Measurements from ENCODE around the gene NSF. TPM values are rescaled to one million over a fixed set of nuclear protein-coding genes. Genes with fewer than 3 reads are reported as not detected.
"Not testable (repeated sequence)": the region's sequence is repeated elsewhere in the genome, so short reads cannot be mapped to it uniquely, and the experiment has no call there.

NSF gene
- total RNA-seq, 2 experiments from 2014 or later, result 41.4 to 46.2 TPM

DNA sequence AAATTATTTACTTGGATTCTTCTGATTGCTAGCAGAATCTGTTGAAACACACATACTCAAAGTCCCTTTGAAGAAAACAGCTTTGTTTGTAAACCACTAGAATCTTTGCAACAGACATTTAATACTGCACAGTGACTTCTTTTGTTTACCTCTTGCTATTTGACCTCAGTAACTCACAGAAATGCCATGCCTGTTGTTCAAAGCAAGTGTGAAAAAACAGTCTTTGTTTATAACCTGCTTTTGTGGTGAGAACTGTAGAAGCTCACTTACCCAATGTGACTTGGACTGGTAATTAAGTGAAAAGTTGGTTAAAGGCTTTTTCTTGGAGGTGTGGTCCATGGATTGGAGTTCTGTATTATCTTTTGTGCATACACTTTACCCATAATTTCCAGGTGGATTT lies 44.4 kb downstream of the NSF start:
- POLR2A ChIA-PET; CTCF ChIA-PET; intact Hi-C loops (cut with micrococcal nuclease); H3K27me3 Mint-ChIP-seq; H3K27ac Mint-ChIP-seq; ATAC-seq; H3K9me3 Mint-ChIP-seq; H3K4me3 Mint-ChIP-seq; DNase-seq; H3K36me3 Mint-ChIP-seq (ENCODE audit: low read depth); H3K4me1 Mint-ChIP-seq (ENCODE audit: low read depth): not testable (repeated sequence)

- H3K27me3 Mint-ChIP-seq, ATAC-seq: not testable (repeated sequence)
Measured at GRCh38 chr17:46641861-46642656, 51.6 kb downstream of the NSF start.

GRCh38 chr17:46647251-46647650 lies 56.8 kb downstream of the NSF start:
- DNase-seq; H3K27me3 Mint-ChIP-seq; H3K4me1 Mint-ChIP-seq (ENCODE audit: low read depth); CTCF ChIA-PET; H3K9me3 Mint-ChIP-seq; H3K36me3 Mint-ChIP-seq (ENCODE audit: low read depth); H3K4me3 Mint-ChIP-seq; POLR2A ChIA-PET; H3K27ac Mint-ChIP-seq; ATAC-seq; intact Hi-C loops (cut with micrococcal nuclease): not testable (repeated sequence)

More at GRCh38 chr17:46641861-46642656, 51.6 kb downstream of the NSF start:
- H3K4me1 Mint-ChIP-seq (ENCODE audit: low read depth); DNase-seq; H3K36me3 Mint-ChIP-seq (ENCODE audit: low read depth); POLR2A ChIA-PET; H3K27ac Mint-ChIP-seq; H3K9me3 Mint-ChIP-seq; CTCF ChIA-PET; H3K4me3 Mint-ChIP-seq; intact Hi-C loops (cut with micrococcal nuclease): not testable (repeated sequence)

DNA sequence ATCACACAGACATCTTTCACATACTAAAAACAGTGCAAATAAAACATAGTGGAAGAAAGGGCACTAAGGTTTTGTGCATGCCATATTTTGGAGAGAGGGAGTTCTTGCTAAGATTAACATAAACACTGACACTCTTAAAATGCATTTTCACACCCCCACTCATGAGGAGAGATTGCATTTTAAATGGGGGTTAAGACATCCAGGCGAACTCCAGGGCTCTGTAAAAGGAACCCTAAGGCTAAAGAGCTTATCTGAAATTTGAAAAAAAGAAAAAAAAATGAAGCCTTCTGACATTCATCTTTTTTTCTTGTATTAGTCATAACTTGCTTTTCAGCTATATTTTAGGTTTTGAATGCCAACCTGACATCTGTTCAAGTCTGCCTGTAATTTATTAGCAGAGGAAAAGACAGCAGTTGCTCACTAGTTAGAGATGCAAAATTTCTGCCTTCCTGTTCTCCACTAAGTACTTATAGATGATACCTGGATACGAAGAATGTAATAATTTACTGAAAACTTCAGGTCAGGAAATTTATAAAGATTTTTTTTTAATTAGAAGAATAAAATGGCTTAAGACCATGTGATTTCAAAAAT lies 57.3 kb downstream of the NSF start:
- H3K9me3 Mint-ChIP-seq; H3K27ac Mint-ChIP-seq; H3K4me3 Mint-ChIP-seq; POLR2A ChIA-PET; ATAC-seq; DNase-seq; H3K4me1 Mint-ChIP-seq (ENCODE audit: low read depth); H3K36me3 Mint-ChIP-seq (ENCODE audit: low read depth); intact Hi-C loops (cut with micrococcal nuclease); CTCF ChIA-PET; H3K27me3 Mint-ChIP-seq: not testable (repeated sequence)

- H3K27ac Mint-ChIP-seq; H3K27me3 Mint-ChIP-seq; H3K4me1 Mint-ChIP-seq (ENCODE audit: low read depth); DNase-seq; ATAC-seq; H3K4me3 Mint-ChIP-seq; H3K9me3 Mint-ChIP-seq; H3K36me3 Mint-ChIP-seq (ENCODE audit: low read depth); POLR2A ChIA-PET; intact Hi-C loops (cut with micrococcal nuclease); CTCF ChIA-PET: not testable (repeated sequence)
Measured at GRCh38 chr17:46649246-46649645, 58.8 kb downstream of the NSF start.

DNA sequence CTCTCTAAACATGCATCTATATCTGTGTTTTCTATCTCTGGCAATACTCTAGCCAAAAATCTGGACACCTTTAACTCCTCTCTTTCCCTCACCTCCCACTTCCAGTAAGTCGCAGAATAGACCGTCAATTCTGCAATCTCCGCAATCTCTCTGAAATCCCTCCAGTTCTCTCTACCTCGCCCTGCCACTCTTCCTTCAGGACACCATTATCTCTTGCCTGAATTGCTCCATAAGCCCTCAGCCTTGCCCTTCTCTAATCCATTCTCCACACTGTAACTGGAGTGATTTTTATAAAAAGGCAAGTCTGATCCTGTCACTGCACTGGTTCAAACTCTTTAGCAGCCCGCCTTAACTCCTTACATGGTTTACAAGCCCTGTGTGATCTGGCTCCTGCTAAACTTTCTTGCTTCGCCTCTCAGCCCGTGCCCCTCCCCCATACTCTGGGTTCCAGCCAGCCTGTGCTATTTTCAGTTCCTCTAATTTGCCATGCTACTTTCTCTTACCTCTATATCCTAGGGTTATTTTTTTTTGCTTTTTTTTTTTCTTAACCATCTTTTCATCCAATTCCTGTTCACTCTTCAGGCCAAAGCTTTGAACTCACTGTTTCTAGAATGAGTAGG lies 61.7 kb downstream of the NSF start:
- intact Hi-C loops (cut with micrococcal nuclease); DNase-seq; POLR2A ChIA-PET; CTCF ChIA-PET; ATAC-seq; H3K4me3 Mint-ChIP-seq; H3K4me1 Mint-ChIP-seq (ENCODE audit: low read depth); H3K9me3 Mint-ChIP-seq; H3K27ac Mint-ChIP-seq; H3K36me3 Mint-ChIP-seq (ENCODE audit: low read depth); H3K27me3 Mint-ChIP-seq: not testable (repeated sequence)

- DNase-seq, result not testable (repeated sequence)
Measured at GRCh38 chr17:46658235-46658634, 67.8 kb downstream of the NSF start.

DNA sequence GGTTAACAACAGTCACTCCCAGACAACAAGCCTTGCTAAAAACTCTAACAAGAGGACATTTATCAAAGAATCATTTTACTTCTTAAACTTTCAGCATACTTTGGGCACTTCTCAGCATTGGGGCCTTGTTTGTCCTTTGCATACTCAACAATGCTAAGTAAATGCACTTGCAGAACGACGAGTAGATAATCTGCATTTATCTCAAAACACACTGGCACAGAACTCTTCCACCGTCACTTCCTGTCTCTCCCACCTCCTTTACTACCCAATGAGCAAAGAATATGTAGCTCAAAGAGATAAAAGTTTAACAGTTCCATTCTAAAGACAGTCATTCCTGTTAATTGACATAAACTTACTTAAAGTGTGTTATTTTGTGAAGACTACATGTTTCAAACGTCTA lies 69.2 kb downstream of the NSF start:
- H3K4me1 Mint-ChIP-seq (ENCODE audit: low read depth); ATAC-seq; POLR2A ChIA-PET; H3K4me3 Mint-ChIP-seq; H3K9me3 Mint-ChIP-seq; DNase-seq; intact Hi-C loops (cut with micrococcal nuclease); H3K27ac Mint-ChIP-seq; CTCF ChIA-PET; H3K27me3 Mint-ChIP-seq; H3K36me3 Mint-ChIP-seq (ENCODE audit: low read depth): not testable (repeated sequence)

More at GRCh38 chr17:46658235-46658634, 67.8 kb downstream of the NSF start:
- H3K4me3 Mint-ChIP-seq; POLR2A ChIA-PET; H3K27me3 Mint-ChIP-seq; H3K9me3 Mint-ChIP-seq; H3K4me1 Mint-ChIP-seq (ENCODE audit: low read depth); CTCF ChIA-PET; H3K27ac Mint-ChIP-seq; ATAC-seq; H3K36me3 Mint-ChIP-seq (ENCODE audit: low read depth); intact Hi-C loops (cut with micrococcal nuclease): not testable (repeated sequence)

GRCh38 chr17:46663123-46663522 lies 72.7 kb downstream of the NSF start:
- POLR2A ChIA-PET; intact Hi-C loops (cut with micrococcal nuclease); H3K9me3 Mint-ChIP-seq; ATAC-seq; H3K27me3 Mint-ChIP-seq; H3K4me1 Mint-ChIP-seq (ENCODE audit: low read depth); H3K36me3 Mint-ChIP-seq (ENCODE audit: low read depth); H3K27ac Mint-ChIP-seq; CTCF ChIA-PET; H3K4me3 Mint-ChIP-seq; DNase-seq: not testable (repeated sequence)

DNA sequence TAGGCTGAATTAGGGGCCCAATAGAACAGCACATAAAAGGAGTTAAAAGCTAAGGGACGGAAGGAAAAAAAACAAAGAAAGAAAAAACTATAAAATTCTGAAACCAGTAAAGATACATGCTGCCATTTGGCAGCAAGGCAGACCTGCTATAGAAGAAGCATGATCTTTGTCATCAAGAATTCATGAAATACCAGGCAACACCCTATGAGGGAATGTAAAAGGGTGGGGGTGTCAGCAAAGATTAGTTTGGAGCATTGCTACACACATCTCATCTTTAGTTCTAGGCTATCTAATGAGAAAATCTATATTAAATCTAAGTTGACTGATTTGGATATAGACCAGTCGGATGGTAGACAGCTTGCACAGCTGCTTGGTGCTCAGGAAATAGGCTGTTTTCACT lies 73.1 kb downstream of the NSF start:
- H3K4me1 Mint-ChIP-seq (ENCODE audit: low read depth); ATAC-seq; intact Hi-C loops (cut with micrococcal nuclease); H3K4me3 Mint-ChIP-seq; H3K27me3 Mint-ChIP-seq; DNase-seq; POLR2A ChIA-PET; H3K36me3 Mint-ChIP-seq (ENCODE audit: low read depth); H3K27ac Mint-ChIP-seq; H3K9me3 Mint-ChIP-seq; CTCF ChIA-PET: not testable (repeated sequence)

DNA sequence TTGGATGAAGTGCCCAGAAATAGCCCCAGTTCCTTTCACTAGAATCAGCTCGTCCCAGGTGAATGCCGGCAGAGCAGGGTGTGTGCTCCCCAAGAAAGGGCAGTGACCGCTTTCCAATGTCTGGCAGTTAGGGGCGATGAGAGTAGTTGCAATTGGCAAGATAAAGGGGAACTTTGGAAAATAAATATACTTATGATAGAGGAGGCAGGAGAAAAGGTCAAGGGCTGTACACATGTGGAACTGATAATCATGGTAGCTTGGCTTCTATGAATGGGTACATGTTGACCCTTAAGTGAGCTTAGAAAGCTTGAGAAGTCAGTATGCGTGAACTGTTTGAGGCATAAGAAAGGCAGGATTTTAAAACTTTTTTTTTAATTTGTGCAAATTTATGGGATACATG lies 75.5 kb downstream of the NSF start:
- not testable (repeated sequence) for ATAC-seq, H3K27ac Mint-ChIP-seq, H3K4me3 Mint-ChIP-seq

DNA sequence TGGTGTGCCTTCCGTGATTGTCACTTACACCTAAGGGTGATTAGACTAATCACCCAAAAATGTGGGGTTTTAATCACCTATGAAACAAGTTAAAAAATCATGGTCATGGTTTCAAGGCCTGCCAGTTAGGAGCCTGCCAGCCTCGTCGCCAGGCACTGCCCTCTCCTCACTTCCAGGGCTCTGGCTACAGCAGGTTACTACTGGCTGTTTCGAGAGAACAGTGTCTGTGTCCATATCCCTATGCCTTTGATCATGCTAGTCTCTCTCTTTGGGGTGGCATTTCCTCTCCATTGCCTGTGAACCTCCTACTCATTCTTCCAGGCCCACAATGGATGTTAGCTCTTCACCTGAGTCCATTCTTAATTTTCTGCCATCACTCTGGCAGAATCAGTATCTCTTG lies 80.3 kb downstream of the NSF start:
- DNase-seq; H3K27me3 Mint-ChIP-seq; intact Hi-C loops (cut with micrococcal nuclease); ATAC-seq; H3K9me3 Mint-ChIP-seq; H3K4me1 Mint-ChIP-seq (ENCODE audit: low read depth); POLR2A ChIA-PET; H3K27ac Mint-ChIP-seq; CTCF ChIA-PET; H3K4me3 Mint-ChIP-seq; H3K36me3 Mint-ChIP-seq (ENCODE audit: low read depth): not testable (repeated sequence)

More for the DNA sequence above, 75.5 kb downstream of the NSF start:
- intact Hi-C loops (cut with micrococcal nuclease); H3K9me3 Mint-ChIP-seq; POLR2A ChIA-PET; H3K27me3 Mint-ChIP-seq; H3K36me3 Mint-ChIP-seq (ENCODE audit: low read depth); DNase-seq; H3K4me1 Mint-ChIP-seq (ENCODE audit: low read depth); CTCF ChIA-PET: not testable (repeated sequence)
